ENCODE results near the gene SLC44A4.
A peak's percentile ranks its signal among the peaks of the same experiment; 100 is the strongest.
"Not testable (repeated sequence)": the region's sequence is repeated elsewhere in the genome, so short reads cannot be mapped to it uniquely, and the experiment has no call there.

The SLC44A4 gene

DNA sequence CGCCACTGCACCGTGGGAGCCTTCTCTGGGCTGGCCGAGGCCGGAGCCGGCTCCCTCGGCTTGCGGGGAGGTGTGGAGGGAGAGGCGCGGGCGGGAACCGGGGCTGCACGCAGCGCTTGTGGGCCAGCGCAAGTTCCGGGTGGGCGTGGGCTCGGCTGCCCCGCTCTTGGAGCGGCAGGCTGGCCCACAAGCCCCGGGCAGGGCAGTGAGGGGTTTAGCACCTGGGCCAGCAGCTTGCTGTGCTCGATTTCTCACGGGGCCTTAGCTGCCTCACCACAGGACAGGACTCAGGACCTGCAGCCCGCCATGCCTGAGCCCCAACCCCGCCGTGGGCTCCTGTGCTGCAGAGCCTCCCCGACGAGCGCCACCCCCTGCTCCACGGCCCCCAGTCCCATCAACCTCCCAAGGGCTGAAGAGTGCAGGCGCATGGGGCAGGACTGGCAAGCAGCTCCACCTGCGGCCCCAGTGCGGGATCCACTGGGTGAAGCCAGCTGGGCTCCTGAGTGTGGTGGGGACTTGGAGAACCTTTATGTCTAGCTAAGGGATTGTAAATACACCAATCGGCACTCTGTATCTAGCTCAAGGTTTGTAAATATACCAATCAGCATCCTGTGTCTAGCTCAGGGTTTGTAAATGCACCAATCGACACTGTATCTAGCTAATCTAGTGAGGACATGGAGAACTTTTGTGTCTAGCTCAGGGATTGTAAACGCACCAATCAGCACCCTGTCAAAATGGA is 26.6 kb downstream of the SLC44A4 start:
- DNase-seq, result not testable (repeated sequence)

DNA sequence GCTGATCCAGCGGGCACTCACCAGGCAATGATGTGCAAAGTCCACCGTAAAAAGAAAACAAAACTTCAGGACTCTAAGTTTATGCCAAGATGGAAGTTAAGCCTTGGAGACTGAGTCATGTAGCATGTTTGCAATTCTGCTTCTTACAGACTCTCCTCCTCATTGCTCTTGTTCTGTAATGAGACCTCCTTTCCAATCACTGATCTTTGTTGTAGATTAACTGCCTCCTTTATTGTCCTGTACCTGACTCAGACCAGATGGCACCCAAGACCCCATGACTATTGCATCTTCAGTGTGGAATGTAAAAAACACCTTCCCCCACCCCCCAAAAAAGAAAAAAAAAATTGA is 27.3 kb downstream of the SLC44A4 start:
- DNase-seq, result no peak

DNA sequence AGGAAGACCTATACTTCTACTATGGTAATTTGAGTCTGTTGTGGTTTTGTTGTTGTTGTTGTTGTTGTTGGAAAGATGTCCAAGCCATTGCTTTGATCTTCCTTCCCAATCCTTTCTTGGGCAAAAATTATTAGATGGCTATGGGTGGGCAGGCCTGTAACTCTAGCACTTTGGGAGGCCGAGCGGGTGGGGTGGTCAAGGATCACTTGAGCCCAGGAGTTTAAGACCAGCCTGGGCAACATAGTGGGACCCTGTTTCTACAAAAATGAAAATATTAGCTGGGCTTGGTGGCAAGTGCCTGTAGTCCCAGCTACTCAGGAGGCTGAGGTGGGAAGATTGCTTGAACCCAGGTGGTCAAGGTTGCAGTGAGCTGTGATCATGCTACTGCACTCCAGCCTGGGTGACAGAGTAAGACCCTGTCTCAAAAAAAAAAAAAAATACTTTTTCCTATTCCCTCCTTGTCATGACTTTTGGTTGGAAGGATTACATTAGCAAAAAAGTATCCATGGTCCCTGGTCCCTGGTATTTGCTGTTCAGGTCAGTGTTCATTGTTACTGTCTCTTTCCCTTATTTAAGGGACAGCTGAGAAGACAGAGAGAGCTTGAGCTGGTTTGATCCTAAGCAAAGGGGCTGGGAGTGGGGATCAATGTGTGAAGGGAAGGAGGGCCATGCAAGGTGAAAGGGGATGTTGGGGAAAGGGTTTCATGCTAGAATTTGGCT is 27.9 kb downstream of the SLC44A4 start:
- DNase-seq, result no peak

DNA sequence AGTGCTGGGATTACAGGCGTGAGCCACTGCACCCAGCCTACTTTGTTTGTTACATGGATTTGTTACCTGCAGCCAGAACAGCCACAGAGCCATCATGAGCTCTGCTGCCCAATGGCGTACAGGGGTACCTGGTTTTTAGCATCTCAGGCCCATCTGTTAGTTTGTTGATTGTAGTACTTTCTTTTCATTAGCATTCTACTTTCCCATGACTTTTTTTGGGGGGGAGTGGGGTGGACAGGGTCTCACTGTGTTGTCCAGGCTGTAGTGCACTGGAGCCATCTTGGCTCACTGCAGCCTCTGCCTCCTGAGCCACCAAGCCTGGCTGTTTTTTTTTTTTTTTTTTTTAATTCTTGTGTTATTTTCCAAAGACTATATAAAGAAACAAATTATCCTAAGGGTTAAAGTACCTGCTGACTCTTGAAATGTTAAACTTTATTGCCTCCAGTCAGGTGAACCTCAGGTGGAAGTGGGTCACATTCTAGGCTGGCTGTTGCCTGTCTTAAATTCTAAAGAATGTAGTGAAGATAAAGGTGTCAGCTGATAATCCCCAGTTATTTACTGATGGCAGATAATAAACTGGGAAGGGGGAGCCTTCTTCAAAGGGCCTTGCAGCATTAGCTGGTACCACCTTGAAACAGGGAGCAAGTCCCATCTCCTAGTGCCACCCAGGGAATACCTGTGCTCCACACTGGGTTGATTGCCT is 31.4 kb downstream of the SLC44A4 start:
- DNase-seq, result no peak

DNA sequence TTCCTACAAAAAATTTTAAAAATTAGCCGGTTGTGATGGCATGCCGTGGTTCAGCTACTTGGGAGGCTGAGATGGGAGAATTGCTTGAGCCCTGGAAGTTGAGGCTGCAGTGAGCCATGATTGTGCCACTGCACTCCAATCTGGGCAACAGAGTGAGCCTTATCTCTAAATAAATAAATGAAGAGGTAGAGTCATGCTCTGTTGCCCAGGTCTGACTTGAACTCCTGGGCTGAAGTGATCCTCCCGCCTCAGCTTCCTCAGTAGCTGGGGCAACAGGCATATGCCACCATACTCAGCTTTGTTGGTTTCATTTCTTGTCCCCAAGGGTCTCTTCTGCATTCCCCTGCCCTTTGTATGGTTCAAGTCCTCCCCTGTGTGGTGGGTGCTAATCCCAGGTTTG is 34.3 kb downstream of the SLC44A4 start:
- no peak for DNase-seq

DNA sequence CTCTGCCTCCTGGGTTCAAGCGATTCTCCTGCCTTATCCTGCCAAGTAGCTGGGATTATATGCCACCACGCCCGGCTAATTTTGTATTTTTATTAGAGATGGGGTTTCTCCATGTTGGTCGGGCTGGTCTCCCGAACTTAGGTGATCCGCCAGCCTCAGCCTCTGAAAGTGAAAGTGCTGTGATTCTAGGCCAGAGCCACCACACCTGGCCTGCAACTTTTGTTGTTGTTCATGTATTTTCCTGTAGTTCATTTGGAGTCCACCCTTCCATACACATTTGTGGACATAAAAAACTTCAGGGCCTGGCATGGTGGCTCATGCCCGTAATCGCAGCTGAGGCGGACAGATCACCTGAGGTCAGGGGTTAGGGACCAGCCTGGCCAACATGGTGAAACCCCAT is 36.7 kb downstream of the SLC44A4 start:
- DNase-seq, result no peak

DNA sequence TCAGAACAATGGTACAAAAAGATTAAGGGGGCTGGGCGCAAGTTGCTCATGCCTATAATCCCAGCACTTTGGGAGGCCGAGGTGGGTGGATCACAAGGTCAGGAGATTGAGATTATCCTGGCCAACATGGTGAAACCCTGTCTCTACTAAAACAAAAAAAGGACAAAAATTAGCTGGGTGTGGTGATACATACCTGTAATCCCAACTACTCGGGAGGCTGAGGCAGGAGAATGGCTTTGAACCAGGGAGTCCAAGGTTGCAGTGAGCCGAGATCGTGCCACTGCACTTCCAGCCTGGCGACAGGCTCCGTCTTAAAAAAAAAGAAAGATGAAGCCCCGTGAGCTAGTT is 39.0 kb downstream of the SLC44A4 start:
- DNase-seq, result not testable (repeated sequence)

DNA sequence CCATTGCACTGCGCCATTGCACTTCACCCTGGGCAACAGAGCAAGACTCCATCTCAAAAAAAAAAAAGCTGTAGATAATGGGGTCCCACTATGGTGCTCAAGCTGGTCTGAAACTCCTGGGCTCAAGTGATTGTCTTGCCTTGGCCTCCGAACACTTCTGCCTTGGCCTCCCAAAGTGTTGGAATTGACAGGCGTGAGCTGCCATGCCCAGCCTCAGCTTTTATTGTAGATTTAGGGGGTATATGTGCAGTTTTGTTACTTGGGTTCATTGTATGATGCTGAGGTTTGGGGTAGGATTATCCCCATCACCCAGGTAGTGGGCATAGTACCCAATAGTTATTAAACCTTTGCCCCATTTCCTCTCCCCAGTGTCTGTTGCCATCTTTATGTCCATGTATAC is 39.8 kb downstream of the SLC44A4 start:
- DNase-seq, result no peak

DNA sequence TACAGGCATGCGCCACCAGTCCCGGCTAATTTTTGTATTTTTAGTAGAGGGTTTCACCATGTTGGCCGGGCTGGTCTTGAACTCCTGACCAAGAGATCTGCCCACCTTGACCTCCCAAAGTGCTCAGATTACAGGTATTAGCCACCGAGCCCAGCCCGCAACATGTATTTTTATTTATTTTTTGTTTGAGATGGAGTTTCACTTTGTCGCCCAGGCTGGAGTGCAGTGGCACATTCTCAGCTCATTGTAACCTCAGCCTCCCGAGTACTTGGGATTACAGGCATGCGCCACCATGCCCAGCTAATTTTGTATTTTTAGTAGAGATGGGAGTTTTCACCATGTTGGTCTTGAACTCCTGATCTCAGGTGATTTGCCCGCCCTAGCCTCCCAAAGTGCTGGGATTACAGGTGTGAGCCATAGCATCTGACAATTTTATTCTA is 40.7 kb downstream of the SLC44A4 start:
- not testable (repeated sequence) for DNase-seq

DNA sequence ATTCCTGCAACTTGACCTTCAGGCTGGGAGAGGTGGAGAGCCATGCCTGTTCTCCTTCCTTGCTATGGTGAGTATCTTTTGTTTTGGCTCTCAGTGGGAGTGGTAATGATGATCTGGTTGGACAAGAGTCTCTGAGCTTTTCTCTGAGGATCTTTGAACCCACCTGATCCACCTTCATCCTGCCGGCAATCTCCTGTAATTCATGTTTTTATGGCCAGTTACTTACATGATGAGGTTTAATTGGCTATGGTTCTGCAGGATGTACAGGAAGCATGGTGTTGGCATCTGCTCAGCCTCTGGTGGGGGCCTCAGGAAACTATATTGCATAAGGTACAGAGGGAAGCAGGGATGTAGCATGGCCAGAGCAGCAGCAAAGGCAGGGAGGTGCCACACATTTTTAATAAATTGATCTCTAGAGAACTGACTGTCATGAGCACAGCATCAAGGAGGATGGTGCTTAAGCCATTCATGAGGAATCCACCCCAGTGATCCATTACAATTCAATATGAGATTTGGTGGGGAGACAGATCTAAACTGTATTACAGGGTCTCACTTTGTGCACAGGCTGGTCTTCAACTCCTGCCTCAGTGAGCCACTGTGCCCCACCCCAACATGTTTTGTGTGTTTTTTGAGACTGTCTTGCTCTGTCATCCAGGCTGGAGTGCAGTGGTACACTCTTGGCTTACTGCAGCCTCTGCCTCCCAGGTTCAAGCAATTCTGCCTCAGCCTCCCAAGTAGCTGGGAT is 41.3 kb downstream of the SLC44A4 start:
- no peak for DNase-seq

DNA sequence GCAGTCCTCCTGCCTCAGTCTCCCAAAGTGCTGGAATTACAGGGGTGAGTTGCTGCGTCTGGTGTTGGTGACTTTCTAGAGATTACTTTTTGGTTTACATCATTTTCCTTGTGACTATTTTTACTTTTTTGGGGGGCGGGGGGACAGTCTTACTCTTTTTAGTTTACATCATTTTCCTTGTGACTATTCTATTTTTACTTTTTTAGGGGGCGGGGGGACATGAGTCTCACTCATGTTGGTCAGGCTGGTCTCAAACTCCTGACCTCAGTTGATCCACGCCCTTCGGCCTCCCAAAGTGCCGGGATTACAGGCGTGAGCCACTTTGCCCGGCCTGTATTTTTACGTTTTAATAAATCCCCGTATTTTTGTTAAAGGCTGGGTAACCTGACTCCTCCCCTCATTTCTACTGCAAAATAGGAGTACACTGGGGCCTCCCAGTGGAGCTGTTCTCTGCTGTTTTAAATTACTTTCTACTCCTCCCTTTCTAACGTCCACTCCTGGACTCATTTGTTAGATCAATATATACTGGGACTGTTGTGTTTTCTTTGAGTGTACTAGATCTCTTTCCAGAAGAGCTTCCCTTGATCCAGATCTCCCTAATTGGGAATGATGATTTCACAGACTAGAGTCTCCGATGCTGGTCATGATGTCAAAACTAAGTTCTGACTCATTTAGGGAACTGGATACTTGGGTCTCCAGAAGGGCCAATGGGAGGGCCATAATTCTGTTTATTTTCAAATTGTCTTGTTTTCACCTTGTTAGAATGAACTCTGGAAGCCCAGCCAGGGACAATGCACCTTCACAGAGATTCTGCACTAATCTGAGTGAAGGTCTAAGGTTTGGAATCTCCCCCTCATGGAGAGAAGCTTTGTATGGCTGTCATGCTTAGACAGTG is 42.1 kb downstream of the SLC44A4 start:
- DNase-seq, result no peak

DNA sequence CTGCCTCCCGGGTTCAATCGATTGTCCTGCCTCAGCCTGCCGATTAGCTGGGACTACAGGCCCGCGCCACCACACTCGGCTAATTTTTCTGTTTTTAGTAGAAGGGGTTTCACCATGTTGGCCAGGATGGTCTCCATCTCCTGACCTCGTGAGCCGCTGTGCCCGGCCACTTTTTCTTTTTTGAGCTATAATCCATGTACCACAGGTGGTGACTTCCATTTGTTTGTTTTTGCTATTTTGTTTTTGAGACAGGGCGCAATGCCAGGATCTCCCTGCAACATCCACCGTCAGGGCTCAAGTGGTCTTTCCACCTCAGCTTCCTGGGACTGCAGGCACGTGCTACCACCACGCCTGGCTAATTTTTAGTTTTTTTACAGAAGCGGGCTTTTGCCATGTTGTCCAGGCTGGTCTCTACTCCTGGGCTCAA is 42.7 kb downstream of the SLC44A4 start:
- no peak for DNase-seq

DNA sequence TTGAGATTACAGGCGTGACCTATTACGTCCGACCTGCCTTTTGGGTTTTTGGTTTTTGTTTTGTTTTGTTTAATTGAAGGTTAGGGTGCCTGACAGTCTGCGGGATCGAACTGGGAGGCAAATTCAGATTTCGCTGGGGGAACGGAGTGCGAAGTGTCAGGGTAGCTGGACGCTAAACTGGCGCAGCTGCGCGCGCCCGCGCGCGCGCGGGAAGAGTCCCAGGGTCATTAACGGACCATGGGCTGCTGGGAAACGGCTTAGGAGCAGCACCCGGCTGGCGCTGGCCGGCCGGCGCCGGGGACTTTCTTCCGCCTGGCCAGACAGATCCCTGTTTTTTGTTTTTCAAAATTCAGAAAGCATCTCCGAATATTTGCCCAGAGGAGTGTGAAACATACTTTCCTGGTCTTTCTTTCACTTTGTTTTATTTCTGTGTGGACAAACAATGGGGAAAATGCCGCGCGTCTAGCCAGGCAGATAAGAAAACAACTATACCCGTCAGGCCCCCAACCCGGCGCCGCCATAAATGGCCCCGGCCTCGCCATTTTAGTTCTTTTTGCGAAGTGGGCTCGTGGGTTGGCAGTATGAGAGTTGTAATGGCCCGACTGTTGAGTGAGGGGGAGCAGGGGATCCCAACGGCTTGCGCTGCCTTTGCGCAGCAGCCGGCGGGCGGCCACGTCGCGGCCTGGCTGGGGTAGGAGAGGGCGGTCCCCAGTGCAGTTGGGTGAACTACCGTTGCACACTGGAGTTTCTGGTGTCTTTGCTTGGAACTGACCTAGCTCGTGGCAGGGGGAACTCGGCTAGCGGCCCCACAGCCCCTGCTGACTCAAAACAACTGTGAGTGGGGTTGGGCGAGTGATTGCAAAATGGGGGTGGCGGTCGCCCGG is 44.2 kb downstream of the SLC44A4 start:
- DNase-seq, result peak; percentile 75

DNA sequence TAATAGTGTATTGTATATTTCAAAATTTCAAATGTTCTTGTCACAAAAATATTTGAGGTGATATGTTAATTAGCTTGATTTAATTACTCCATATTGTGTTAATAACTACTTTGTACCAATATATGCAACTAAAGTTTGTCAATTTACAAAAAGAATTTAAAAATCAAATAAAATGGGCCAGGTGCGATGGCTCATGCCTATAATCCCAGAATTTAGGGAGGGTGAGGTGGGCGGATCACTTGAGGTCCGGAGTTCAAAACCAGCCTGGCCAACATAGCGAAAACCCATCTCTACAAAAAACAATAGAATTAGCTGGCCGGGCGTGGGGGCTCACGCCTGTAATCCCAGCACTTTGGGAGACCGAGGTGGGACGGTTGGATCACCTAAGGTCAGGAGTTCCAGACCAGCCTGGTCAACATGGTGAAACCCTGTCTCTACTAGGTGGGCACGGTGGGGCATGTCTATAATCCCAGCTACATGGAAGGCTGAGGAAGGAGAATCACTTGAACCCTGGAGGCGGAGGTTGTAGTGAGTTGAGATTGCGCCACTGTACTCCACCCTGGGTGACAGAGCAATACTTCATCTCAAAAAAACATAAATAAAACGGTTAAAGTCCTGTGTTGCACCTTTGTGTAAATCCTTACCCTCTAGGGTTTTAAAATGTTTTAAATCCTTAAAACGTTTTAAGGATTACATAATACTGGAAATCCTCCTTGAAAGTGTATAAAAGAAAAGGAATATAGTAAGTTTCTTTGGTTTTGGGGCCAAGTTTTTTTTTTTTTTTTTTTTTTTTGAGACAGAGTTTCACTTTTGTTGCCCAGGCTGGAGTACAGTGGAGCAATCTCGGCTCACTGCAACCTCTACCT is 47.2 kb downstream of the SLC44A4 start:
- DNase-seq, result no peak

DNA sequence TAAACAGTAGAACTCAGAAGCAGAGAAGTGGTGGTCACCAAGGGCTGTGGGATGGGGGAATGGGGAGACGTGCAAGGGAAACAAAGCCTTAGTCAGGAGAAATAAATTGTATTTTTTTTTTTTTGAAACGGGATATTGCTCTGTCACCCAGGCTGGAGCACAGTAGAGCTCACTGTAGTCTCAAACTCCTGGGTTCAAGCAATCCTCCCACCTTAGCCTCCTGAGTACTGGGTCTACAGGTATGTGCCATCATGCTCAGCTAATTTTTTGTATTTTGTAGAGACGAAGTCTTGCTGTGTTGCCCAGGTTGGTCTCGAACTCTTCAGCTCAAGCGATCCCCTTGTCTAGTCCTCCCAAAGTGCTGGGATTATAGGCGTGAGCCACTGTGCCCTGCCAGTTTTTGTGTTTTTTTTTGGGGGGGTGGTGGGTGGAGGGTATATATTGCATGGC is 47.9 kb downstream of the SLC44A4 start:
- no peak for DNase-seq

DNA sequence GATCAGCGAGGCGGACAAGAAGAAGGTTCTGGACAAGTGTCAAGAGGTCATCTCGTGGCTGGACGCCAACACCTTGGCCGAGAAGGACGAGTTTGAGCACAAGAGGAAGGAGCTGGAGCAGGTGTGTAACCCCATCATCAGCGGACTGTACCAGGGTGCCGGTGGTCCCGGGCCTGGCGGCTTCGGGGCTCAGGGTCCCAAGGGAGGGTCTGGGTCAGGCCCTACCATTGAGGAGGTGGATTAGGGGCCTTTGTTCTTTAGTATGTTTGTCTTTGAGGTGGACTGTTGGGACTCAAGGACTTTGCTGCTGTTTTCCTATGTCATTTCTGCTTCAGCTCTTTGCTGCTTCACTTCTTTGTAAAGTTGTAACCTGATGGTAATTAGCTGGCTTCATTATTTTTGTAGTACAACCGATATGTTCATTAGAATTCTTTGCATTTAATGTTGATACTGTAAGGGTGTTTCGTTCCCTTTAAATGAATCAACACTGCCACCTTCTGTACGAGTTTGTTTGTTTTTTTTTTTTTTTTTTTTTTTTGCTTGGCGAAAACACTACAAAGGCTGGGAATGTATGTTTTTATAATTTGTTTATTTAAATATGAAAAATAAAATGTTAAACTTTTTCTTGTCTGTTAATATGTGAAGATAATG is 49.0 kb downstream of the SLC44A4 start:
- DNase-seq, result no peak

DNA sequence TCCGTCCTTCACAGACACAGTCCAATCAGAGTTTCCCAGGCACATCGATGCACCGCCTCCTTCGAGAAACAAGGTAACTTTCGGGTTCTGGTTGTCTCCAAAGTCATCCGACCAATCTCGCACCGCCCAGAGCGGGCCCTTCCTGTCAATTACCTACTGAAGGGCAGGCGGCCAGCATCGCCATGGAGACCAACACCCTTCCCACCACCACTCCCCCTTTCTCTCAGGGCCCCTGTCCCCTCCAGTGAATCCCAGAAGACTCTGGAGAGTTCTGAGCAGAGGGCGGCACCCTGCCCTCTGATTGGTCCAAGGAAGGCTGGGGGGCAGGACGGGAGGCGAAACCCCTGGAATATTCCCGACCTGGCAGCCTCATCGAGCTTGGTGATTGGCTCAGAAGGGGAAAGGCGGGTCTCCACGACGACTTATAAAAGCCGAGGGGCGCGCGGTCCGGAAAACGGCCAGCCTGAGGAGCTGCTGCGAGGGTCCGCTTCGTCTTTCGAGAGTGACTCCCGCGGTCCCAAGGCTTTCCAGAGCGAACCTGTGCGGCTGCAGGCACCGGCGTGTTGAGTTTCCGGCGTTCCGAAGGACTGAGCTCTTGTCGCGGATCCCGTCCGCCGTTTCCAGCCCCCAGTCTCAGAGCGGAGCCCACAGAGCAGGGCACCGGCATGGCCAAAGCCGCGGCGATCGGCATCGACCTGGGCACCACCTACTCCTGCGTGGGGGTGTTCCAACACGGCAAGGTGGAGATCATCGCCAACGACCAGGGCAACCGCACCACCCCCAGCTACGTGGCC is 51.3 kb downstream of the SLC44A4 start, which contains the start of gene HSPA1B:
HSPA1B (plus strand) TSS at position 453 of the 794 bp plus-strand sequence; CDS start at position 666, 213 bp downstream.
- peak; percentile 79 for DNase-seq

DNA sequence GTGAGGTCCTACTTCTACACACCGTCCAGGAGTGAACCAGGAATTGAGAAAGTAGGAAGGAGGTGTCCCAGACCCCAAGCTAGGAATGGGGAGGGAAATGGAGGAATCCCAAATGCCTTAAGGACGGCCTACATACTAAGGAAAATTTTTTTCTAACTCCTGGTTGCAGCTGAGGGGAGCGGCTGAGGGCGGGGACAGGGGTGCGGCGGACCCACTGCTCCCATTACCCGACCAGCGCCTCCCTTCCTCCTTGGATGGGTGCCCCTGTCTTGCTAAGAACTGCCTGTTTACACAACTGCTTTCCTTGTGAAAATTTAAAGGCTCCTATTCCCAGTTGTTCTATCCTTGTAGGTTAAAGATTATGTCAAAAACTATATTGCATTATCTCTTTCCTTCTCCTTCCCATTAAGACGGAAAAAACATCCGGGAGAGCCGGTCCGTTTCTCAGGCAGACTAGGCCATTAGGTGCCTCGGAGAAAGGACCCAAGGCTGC is 52.0 kb downstream of the SLC44A4 start:
- no peak for DNase-seq
